ENCODE data around the gene CHD2. TPM values are rescaled to one million over a fixed set of nuclear protein-coding genes. Genes with fewer than 3 reads are reported as not detected.

Gene CHD2
- total RNA-seq, 1 experiment from 2014 or later = 37.3 TPM

DNA sequence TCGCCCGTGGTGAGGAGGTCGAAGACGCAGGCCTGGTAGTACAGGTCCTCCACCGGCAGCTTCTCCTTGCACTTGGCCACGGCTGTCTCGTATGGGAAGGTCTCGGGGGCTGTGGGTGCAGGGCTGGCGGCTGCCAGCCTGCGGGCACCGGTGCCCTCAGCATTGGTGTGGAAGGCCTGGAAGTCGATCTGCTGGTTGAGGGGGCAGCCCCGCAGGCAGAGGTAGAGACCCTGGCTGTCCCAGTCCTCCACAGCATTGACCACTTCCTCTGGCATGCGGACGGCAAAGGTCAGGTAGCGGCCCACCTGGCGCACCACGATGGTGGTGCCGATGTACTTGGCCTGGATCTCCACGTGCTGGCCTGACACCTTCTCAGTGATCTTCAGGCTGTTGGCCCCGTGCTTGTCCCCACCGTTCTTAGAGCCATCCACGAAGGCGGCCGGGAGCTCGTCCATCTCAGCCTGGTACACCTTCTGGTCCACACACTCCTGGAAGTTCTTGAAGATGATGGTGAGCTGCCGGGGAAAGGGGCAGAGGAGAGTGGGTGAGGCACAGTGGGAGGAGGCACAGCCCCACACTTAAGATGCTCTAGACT is 145.2 kb downstream of the CHD2 start:
- Histone ChIP-seq H3K9ac (ENCODE audit: low read length) (no peak overlapping the region), H3K4me2 (ENCODE audit: low read depth, low read length, poor library complexity, severe bottlenecking) (no peak overlapping the region), H3K9me3 (ENCODE audit: low read length) (no peaks in the 10 kb centered on the region), H3K27me3 (ENCODE audit: low read length) (no peaks in the 10 kb centered on the region), H4K20me1 (ENCODE audit: insufficient read depth, low read depth, low read length) (no peaks in the 10 kb centered on the region), H3K4me3 (ENCODE audit: low read length) (no peak overlapping the region), H2AFZ (ENCODE audit: low read length) (no peak overlapping the region), H3K36me3 (ENCODE audit: insufficient read depth, low read length) (no peaks in the 10 kb centered on the region), H3K79me2 (ENCODE audit: low read length) (no peaks in the 10 kb centered on the region), H3K9me2 (replicated peaks; ENCODE audit: insufficient read depth, low read length) (no peaks in the 10 kb centered on the region), H3K4me1 (ENCODE audit: low read length) (no peaks in the 10 kb centered on the region), H3K27ac (ENCODE audit: low read length) (no peak overlapping the region)
- no peak for DNase-seq

DNA sequence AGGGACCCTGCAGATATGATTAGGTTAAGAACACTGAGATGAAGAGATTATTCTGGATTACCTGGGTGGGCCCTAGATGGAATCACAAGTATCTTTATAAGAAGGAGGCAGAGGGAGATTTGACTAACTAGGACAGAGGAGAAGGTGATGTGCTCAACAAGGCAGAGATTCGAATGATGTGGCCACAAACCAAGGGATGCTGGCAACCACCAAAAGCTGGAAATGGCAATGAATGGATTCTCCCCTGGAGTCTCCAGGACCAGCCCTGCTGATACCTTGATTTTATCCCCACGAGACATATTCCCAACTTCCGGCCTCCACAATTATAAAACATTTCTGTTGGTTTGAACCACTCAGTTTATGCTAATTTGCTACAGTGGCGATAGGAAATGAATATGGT is 146.0 kb downstream of the CHD2 start:
- no peaks in the 10 kb centered on the region for H3K27me3 ChIP-seq (ENCODE audit: low read length)
- H3K4me2 ChIP-seq (ENCODE audit: low read depth, low read length, poor library complexity, severe bottlenecking) = no peak overlapping the region
- DNase-seq = no peak
- no peaks in the 10 kb centered on the region for H3K9me2 ChIP-seq (replicated peaks; ENCODE audit: insufficient read depth, low read length)
- H3K9ac ChIP-seq (ENCODE audit: low read length) = no peak overlapping the region
- no peaks in the 10 kb centered on the region for H3K4me1 ChIP-seq (ENCODE audit: low read length)
- H3K4me3 ChIP-seq (ENCODE audit: low read length) = no peak overlapping the region
- no peaks in the 10 kb centered on the region for H3K79me2 ChIP-seq (ENCODE audit: low read length)
- no peak overlapping the region for H3K27ac ChIP-seq (ENCODE audit: low read length)
- H3K36me3 ChIP-seq (ENCODE audit: insufficient read depth, low read length) = no peaks in the 10 kb centered on the region
- no peak overlapping the region for H2AFZ ChIP-seq (ENCODE audit: low read length)
- no peaks in the 10 kb centered on the region for H3K9me3 ChIP-seq (ENCODE audit: low read length)
- H4K20me1 ChIP-seq (ENCODE audit: insufficient read depth, low read depth, low read length) = no peaks in the 10 kb centered on the region

DNA sequence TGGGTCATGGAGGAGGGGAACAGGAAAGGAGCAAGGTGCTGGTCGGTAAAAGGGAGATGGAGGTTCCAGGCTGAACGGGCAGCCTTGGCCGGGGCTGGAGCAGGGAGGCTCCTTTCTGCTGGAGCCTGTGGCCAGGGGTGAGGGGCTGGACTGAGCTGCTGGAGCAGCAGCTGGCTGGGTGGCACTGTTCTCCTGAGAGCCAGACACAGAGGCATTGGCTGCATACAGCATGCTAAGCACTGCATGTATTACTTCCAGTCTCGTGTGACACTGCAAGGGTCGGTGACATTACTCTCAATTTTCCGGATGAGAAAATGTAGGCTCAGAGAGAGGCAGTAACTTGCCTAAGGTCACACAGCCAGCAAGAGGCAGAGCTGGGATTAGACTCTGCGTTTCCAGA is 146.6 kb downstream of the CHD2 start:
- H3K27ac ChIP-seq (ENCODE audit: low read length) = no peak overlapping the region
- no peaks in the 10 kb centered on the region for H3K4me1 ChIP-seq (ENCODE audit: low read length)
- no peaks in the 10 kb centered on the region for H3K27me3 ChIP-seq (ENCODE audit: low read length)
- no peaks in the 10 kb centered on the region for H3K9me2 ChIP-seq (replicated peaks; ENCODE audit: insufficient read depth, low read length)
- no peak overlapping the region for H3K4me2 ChIP-seq (ENCODE audit: low read depth, low read length, poor library complexity, severe bottlenecking)
- H3K9me3 ChIP-seq (ENCODE audit: low read length) = no peaks in the 10 kb centered on the region
- no peaks in the 10 kb centered on the region for H3K79me2 ChIP-seq (ENCODE audit: low read length)
- H2AFZ ChIP-seq (ENCODE audit: low read length) = no peak overlapping the region
- H4K20me1 ChIP-seq (ENCODE audit: insufficient read depth, low read depth, low read length) = no peaks in the 10 kb centered on the region
- no peak for DNase-seq
- H3K9ac ChIP-seq (ENCODE audit: low read length) = no peak overlapping the region
- H3K36me3 ChIP-seq (ENCODE audit: insufficient read depth, low read length) = no peaks in the 10 kb centered on the region
- H3K4me3 ChIP-seq (ENCODE audit: low read length) = no peak overlapping the region

DNA sequence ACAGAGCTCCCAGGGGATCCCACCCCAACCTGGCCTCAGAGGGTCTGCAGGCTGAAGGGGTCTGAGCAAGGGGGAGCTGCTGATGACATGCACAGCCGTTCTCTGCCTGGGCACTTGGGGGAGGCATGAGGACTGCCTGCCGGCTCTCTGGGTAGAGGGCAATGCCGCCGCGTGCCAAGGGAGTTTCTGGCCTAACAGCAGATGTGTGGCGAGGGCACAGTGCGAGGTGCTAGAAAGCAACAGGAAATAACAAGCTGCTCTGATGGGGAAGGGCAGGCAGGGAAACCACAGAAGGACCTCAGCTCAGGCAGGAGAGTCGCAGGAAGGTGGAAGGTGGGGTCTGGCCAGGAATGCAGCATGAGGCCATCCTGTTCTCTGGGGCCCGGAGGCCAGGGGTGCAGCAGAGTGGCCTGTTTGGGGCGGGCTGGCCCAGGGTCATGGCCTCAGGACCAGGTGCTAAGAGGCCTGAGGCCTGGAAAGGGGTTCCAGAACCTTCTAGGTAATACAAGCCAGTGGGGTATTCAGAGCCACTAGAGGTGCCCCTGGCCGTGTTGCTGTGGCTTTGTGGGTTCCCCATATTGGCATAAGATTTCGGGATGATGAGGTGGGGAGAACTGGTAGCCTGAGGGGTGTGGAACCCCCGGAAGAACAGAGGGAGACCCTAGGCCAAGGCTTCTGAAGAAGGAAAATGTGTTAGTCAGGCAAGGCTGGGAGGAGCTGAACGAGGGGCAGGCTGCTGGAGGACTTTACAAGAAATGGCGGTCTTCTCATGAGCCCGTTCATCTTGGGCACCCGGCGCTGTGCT is 147.7 kb downstream of the CHD2 start:
- no peak overlapping the region for H3K4me3 ChIP-seq (ENCODE audit: low read length)
- no peak overlapping the region for H3K27ac ChIP-seq (ENCODE audit: low read length)
- H2AFZ ChIP-seq (ENCODE audit: low read length) = no peak overlapping the region
- H4K20me1 ChIP-seq (ENCODE audit: insufficient read depth, low read depth, low read length) = no peaks in the 10 kb centered on the region
- no peak for DNase-seq
- no peaks in the 10 kb centered on the region for H3K9me3 ChIP-seq (ENCODE audit: low read length)
- no peaks in the 10 kb centered on the region for H3K4me1 ChIP-seq (ENCODE audit: low read length)
- H3K9ac ChIP-seq (ENCODE audit: low read length) = no peak overlapping the region
- H3K9me2 ChIP-seq (replicated peaks; ENCODE audit: insufficient read depth, low read length) = no peaks in the 10 kb centered on the region
- H3K36me3 ChIP-seq (ENCODE audit: insufficient read depth, low read length) = no peaks in the 10 kb centered on the region
- no peaks in the 10 kb centered on the region for H3K79me2 ChIP-seq (ENCODE audit: low read length)
- H3K4me2 ChIP-seq (ENCODE audit: low read depth, low read length, poor library complexity, severe bottlenecking) = no peak overlapping the region
- no peaks in the 10 kb centered on the region for H3K27me3 ChIP-seq (ENCODE audit: low read length)

DNA sequence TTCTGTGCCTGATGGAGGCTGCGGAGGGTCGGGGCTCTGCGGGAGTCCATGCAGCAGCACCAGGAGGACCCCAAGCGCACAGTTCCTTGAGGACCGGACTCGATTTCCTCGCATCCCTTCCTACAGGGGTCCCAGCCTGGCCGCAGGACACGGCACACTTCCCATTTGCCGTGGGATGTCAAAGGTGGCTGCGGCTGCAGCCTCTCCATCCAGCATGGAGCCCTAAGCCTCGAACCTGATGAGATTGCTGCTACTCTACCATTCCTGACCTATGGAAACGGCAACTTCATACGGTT is 148.2 kb downstream of the CHD2 start:
- Histone ChIP-seq H3K9ac (ENCODE audit: low read length) (no peak overlapping the region), H3K27me3 (ENCODE audit: low read length) (no peaks in the 10 kb centered on the region), H3K9me3 (ENCODE audit: low read length) (no peaks in the 10 kb centered on the region), H3K36me3 (ENCODE audit: insufficient read depth, low read length) (no peaks in the 10 kb centered on the region), H3K4me1 (ENCODE audit: low read length) (no peaks in the 10 kb centered on the region), H3K4me2 (ENCODE audit: low read depth, low read length, poor library complexity, severe bottlenecking) (no peak overlapping the region), H4K20me1 (ENCODE audit: insufficient read depth, low read depth, low read length) (no peaks in the 10 kb centered on the region), H3K27ac (ENCODE audit: low read length) (no peak overlapping the region), H2AFZ (ENCODE audit: low read length) (no peak overlapping the region), H3K9me2 (replicated peaks; ENCODE audit: insufficient read depth, low read length) (no peaks in the 10 kb centered on the region), H3K4me3 (ENCODE audit: low read length) (no peak overlapping the region), H3K79me2 (ENCODE audit: low read length) (no peaks in the 10 kb centered on the region)
- no peak for DNase-seq

DNA sequence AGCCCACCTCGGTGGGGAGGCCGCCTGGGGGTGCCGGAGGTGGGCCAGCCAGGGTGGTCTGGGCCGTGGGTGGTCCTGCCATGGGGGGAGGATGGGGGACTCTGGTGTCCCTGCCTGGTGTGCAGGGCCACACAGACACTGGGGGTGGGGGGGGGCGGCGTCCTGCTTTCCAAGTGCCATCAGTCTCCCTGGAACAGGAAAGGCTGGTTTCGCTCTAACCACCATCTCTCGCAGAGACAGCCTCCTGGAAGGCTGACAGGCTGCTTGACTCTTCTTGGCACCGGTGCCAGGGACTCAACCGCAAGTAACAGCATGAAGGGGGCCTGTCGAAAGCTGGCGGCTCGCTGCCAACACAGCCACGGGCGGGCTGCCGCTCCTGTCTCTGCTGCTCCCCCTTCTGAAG is 148.6 kb downstream of the CHD2 start:
- no peak overlapping the region for H3K4me3 ChIP-seq (ENCODE audit: low read length)
- H3K9me3 ChIP-seq (ENCODE audit: low read length) = no peaks in the 10 kb centered on the region
- no peaks in the 10 kb centered on the region for H3K27me3 ChIP-seq (ENCODE audit: low read length)
- H3K9me2 ChIP-seq (replicated peaks; ENCODE audit: insufficient read depth, low read length) = no peaks in the 10 kb centered on the region
- H3K36me3 ChIP-seq (ENCODE audit: insufficient read depth, low read length) = no peaks in the 10 kb centered on the region
- H3K79me2 ChIP-seq (ENCODE audit: low read length) = no peaks in the 10 kb centered on the region
- H2AFZ ChIP-seq (ENCODE audit: low read length) = no peak overlapping the region
- no peaks in the 10 kb centered on the region for H3K4me1 ChIP-seq (ENCODE audit: low read length)
- no peak overlapping the region for H3K4me2 ChIP-seq (ENCODE audit: low read depth, low read length, poor library complexity, severe bottlenecking)
- H3K9ac ChIP-seq (ENCODE audit: low read length) = no peak overlapping the region
- H4K20me1 ChIP-seq (ENCODE audit: insufficient read depth, low read depth, low read length) = no peaks in the 10 kb centered on the region
- DNase-seq = no peak
- H3K27ac ChIP-seq (ENCODE audit: low read length) = no peak overlapping the region

DNA sequence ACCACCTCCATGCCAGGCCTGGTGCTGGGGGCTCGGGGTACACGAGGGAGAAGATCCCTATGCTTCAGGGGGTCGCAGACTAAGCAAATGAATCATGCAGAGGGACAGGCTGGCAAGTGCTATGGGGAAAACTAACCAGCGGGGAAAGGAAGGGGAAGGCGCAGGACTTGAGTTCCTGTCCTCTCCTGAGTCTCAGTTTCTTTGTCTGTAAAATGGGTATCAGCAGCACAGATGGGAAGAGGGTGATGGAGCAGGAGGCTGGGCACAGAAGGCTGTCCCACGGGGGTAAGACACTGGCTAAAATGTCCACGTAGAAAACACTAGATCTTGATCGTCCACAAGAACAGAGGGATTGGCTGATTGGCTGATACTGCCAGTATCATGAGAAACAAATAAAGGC is 149.1 kb downstream of the CHD2 start:
- Histone ChIP-seq H2AFZ (ENCODE audit: low read length) (no peak overlapping the region), H3K27ac (ENCODE audit: low read length) (no peak overlapping the region), H3K9ac (ENCODE audit: low read length) (no peak overlapping the region), H3K36me3 (ENCODE audit: insufficient read depth, low read length) (no peaks in the 10 kb centered on the region), H3K9me2 (replicated peaks; ENCODE audit: insufficient read depth, low read length) (no peaks in the 10 kb centered on the region), H4K20me1 (ENCODE audit: insufficient read depth, low read depth, low read length) (no peaks in the 10 kb centered on the region), H3K4me2 (ENCODE audit: low read depth, low read length, poor library complexity, severe bottlenecking) (no peak overlapping the region), H3K79me2 (ENCODE audit: low read length) (no peaks in the 10 kb centered on the region), H3K4me1 (ENCODE audit: low read length) (no peaks in the 10 kb centered on the region), H3K9me3 (ENCODE audit: low read length) (no peaks in the 10 kb centered on the region), H3K4me3 (ENCODE audit: low read length) (no peak overlapping the region), H3K27me3 (ENCODE audit: low read length) (no peaks in the 10 kb centered on the region)
- DNase-seq = no peak

DNA sequence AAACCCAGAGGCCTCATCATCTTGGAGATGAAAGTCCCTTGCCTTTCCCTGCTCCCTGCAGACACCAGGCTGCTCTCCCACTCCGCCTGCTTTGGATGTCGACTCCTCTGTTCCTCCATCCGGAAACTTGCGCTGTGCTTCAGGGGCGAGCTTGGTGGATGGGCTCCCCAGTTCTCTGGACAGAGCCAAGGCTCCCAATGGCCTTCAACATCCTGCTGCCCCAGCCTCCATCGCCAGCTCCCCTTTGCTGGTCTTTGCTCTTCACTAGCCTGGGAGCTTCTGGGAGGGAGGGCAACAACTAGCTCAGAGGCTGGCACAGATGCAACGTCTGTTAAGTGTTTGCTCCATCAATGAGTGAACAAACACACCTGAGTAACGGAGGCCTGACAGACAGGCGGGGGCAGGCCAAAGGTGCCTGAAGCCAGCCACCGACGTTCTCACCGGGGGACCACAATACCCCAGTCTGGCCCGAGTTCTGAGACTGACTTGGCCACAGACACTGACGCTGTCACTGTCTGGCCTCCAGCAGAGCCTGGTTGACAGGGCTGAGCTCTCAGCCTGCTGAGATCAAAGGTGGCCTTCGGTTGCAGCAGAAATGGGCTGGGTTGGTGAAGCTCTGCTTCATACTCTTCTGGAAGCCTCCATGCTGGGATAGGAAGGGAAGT is 149.9 kb downstream of the CHD2 start:
- H2AFZ ChIP-seq (ENCODE audit: low read length) = no peak overlapping the region
- no peak overlapping the region for H3K4me2 ChIP-seq (ENCODE audit: low read depth, low read length, poor library complexity, severe bottlenecking)
- H3K36me3 ChIP-seq (ENCODE audit: insufficient read depth, low read length) = no peaks in the 10 kb centered on the region
- H4K20me1 ChIP-seq (ENCODE audit: insufficient read depth, low read depth, low read length) = no peaks in the 10 kb centered on the region
- no peaks in the 10 kb centered on the region for H3K9me2 ChIP-seq (replicated peaks; ENCODE audit: insufficient read depth, low read length)
- no peak overlapping the region for H3K4me3 ChIP-seq (ENCODE audit: low read length)
- H3K9ac ChIP-seq (ENCODE audit: low read length) = no peak overlapping the region
- H3K4me1 ChIP-seq (ENCODE audit: low read length) = no peaks in the 10 kb centered on the region
- H3K27me3 ChIP-seq (ENCODE audit: low read length) = no peaks in the 10 kb centered on the region
- no peak overlapping the region for H3K27ac ChIP-seq (ENCODE audit: low read length)
- no peaks in the 10 kb centered on the region for H3K9me3 ChIP-seq (ENCODE audit: low read length)
- no peaks in the 10 kb centered on the region for H3K79me2 ChIP-seq (ENCODE audit: low read length)
- DNase-seq = no peak

All from Karpas-422 (cell line).